GM12801 (cell line): ENCODE measurements around the gene STARD8.

Experiments used
- CTCF ChIP-seq: IDR thresholded peaks from one replicate; pipeline ENCODE4 v1.5.1; 2011; ENCODE audit warnings: control low read depth; ENCODE audit not compliant: insufficient read length; ENCODE audit errors: extremely low read depth

Gene STARD8

GRCh38 chrX:68721991-68722860, 74.8 kb downstream of the STARD8 start:
- no peak for TF ChIP-seq CTCF

GRCh38 chrX:68723491-68724155, 76.2 kb downstream of the STARD8 start:
- no peak for TF ChIP-seq CTCF

GRCh38 chrX:68724531-68725020, 77.1 kb downstream of the STARD8 start:
- TF ChIP-seq CTCF: no peak

- no peak for TF ChIP-seq CTCF
Measured at GRCh38 chrX:68725756-68726365, 78.4 kb downstream of the STARD8 start.

- TF ChIP-seq CTCF: no peak
Measured at GRCh38 chrX:68726366-68726765, 78.9 kb downstream of the STARD8 start.

GRCh38 chrX:68727696-68728095, 80.2 kb downstream of the STARD8 start:
- no peak for TF ChIP-seq CTCF

GRCh38 chrX:68728186-68728585, 80.7 kb downstream of the STARD8 start:
- no peak for TF ChIP-seq CTCF
